DMS 273 treated with DMSO at 0.1 percent for 48 hours (cell line): Measurements from ENCODE around the gene PLVAP.

ENCODE experiments used
- DNase-seq: peaks from one replicate; lab custom pipeline; 2025; lab: John Stamatoyannopoulos, UW

The PLVAP gene

DNA sequence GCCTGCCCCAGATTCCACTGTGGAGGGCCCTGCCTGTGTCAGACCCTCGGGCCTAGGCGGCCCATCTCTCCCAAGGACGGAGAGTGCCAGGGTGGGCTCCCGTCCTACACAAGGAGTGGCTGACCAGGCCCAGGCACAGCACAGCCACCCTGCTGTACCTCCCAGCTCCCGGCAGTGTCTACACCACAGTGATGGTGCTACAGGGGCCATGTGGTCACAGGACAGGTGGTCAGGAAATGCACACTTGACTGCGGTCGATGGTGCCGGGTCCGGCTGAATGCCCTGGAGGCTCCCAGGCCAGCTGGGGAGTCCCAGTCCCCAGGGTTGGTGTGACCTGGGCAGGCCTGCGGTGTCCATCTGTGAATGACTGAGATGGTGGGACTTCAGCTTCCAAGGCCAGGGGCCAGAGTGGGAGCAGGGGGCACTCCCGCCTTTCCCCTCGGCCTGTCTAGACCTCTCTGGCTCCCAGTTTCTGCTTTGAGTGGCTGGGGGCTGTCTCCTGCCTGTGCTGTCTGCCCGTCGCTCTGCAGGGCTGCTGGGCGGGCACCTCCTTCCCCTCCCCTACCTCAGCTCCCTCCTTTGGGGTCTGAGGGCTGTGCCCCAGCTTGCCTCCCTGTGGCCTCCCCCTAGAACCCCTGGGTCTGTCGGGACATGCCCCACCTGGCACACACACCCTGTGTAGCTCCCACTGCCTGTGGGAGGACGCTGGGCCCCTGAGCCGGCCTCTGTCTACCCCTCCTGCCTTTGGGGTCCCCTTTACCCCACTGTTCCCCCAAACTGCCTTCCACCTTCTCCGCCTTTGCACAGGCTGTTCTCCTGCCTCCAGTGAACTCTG, 55.3 kb downstream of the PLVAP start:
- DNase-seq, result no peak

DNA sequence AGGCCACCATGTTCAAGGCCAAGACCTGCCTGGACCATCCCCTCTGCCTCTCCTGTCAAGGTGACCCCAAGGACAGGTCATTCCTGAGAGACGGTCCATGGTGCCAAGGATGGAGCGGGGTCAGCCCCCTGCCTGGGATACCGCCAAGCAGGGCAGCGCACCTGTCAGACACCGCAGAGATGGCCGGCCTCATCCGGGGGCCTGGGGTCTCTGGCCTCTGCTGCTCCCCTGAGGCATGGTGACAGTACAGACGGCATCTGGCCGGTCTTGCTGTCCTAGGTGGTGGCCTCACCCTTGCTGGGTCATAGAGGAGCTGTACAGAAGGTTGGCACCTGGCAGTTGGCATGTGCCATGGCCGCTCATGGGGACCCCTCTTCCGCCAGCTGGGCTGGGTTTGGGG, 56.7 kb downstream of the PLVAP start:
- DNase-seq, result no peak

DNA sequence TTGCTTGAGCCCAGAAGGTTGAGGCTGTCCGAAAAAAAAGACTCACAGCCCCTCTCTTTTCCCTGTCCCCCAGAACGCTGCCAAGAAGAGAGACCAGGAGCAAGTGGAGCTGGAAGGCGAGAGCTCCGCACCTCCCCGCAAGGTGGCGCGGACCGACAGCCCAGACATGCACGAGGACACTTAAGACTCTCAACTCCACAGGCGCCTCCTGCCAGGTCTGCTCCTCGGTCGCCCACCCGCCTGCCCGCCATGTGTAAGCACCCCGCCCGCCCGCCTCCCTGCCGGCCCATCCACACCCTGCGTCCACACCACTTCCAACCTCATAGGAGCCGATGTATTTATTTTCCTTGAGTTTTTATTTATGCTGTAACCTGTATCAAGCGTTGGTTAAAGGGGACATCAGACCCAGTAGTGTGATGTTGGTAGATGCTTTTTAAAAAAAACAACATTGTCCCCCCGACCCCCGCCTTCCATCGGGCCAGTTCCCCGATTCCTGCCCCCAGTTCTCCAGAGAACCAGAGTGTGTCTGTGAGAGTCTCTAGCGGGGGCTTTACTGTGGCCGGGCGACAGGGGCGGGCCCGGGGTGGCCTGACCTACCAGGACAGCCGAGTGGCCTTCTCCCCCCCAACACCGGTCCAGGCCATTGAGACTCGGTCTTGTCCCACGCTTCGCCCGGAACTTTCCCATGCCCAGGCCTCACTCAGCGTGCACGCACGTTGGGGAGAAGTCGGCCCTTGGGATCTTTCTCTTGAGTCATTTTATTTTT, 57.5 kb downstream of the PLVAP start:
- DNase-seq, result no peak

DNA sequence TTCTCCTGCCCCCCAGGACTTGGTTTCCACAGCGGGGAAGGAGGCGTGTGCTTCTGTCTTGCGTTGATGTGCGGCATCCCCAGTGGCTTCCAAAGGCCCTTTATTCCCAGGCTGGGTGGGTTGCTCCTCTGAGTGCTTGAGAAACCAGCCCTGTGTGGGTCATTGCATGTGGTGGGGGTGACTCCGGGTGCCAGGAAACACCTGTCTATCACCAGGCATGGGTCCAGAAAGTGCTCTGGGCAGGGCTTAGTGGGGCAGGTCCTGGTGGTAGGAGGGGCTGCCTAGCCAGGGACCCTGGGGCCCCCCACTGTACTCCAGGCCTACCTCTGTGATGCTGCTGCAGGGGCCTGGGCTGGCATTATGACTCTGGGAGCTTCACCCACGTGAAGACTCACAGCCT, 58.2 kb downstream of the PLVAP start:
- no peak for DNase-seq

DNA sequence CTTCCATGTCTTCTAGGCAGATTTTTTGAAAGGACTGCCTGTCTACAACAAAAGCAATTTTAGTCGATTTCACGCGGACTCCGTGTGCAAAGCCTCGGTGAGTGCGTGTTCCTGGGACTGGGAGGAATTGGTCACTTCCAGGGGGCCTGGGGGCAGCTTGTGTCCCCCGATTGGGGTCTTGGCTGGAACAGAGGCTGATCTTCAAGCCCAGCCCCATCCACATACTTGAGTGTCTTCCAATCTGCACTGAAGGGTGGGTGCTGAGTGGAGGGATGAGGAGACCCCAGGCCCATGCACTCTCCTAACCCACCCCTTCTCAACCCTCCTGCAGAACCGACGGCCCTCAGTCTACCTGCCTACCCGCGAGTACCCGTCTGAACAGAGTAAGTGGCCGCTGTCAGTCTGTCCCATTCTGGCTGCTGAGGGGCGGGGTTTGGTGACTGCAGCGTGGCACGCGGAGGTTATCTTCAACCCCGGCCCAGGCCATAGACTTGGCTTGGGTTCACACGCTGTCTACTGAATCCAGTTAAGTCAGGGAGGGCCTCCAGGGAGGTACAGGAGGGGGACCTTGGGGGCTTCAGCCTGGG, 63.0 kb downstream of the PLVAP start:
- DNase-seq, result no peak

DNA sequence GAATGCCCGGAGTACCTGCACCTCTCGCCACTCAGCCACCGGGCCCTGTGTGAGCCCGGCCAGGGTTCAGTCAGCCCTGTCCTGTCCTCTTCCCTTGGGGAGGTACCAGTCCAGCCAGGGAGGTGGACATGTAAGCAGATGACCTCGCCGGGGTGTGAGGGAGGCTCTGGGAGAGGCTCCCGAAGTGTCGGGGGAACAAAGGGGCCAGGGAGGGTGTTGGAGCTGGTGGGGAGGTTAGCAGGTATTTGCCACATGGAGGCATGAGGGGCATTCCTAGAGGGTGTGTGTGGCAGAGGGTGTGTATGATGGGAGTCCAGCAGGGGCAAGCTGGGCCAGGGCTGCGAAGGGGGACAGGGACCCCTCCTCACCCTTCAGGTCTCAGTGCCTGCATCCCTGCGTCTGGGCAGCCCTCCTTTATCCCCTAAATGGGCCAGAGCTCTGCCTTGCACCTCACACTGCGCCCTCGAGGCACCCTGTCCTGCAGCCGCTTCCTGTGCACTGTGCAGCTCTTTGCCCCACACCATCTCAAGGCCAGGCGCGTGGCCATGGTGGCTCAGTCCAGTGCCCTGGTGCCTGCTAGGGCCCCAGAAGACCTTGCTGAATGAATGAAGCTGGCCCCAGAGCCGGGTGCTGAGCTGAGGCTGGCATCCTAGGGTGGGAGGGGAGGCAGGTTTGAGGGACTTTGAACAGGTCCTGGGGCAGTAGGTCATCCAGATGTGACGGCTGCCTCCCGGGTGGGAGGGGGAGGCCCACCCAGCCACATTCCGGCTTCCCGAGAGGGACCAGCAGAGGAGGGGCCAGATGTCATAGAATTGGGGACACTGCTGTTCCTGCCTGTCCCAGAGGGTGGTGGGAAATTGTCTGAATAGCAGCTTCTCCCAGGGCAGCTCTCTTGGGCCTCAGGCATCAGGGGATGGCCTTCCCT, 64.7 kb downstream of the PLVAP start:
- no peak for DNase-seq

DNA sequence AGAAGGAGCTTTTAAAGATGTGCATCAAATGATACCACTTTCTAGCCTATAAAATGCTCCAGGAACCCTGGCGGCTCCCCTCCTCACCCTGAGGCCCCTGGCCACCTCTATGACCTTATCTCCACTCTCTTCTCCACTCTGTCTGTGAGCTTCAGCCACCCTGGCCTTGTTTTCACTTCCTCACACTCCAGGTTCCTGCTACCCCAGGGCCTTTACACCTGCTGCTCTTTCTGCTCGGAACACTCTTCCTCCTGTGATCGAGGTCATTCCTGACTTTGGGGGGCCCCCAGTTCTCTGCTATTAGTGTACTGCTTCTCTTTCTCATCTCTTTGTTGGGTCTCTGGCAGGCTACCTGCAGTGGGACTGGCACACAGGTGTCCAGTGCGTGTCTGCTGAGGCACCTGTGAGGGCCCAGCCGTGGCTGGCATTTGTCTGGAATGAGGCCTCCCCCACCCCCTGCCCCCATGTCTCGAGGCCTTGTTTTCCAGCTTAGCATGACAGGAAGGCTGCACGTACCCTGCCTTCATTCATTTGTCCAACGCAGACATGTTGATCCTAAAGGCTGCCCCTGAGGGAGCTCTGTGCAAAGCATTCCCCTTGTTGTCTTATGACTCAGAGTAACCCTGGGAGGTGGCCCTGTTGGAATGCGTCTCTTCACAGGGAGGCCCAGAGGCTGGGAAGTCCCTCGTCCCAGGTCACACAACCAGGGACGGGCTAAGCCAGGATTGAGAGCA, 65.5 kb downstream of the PLVAP start:
- no peak for DNase-seq

DNA sequence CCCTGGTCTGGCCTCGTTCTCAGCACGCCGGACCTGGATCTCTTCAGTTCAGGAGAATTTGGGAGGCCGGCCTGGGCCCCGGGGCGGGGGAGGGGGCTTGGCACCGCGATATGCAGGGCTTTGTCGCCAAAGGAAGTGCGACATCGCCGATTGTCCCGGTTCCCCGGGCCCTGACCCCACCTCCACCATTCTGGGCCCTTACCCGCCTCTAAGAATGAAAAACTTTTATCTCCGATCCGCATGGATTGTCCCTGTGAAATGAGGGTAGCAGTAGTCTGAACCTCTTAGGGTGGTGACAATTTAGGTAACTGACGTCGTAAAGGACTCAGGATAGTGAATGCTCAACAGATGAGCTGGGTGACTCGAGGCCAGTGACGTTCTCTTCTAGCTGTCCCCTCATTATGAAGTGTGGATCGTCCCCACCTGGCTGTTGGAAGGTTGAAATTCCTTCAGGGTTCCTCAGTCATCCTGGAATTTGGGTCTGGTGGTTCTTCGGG, 67.1 kb downstream of the PLVAP start:
- no peak for DNase-seq

DNA sequence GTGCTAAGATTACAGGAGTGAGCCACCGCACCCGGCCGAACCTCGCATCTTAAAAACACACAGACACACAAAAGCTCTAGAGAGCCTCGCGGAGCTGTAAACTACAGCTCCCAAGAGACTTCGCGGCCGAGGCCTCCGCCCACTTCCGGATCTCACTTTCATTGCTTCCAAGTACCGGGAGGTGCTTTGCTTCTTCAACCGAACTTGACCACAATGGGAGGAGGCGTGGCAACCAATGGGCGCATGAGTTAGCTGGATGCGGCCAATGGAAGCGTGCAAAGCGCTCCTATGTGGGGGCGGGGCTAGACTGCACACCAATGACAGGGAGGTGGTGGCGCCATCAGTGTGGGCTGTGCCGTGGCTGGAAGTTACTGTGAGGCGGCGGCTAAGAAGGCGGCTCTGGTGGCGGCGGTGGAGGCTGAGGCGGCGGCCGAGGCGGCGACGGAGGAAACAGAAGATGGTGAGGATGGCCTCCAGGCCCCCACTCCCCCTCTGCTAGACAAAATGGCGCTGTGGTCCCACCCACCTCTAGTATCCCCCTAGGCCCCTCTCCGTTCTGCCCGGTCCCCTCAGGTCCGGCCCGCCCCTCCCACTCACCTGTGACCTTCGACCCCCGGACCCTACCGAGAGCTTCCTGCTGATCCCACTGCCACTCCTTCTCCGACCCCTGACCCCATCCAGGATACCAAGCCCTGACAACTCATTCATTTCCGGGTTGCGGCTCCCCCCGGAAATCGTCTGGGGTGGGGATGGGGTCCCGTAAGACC, 67.8 kb downstream of the PLVAP start, which contains the start of gene DDA1:
DDA1 (plus strand) TSS at position 366 of the 767 bp plus-strand sequence; CDS start at position 458, 92 bp downstream.
- DNase-seq, result peak; percentile 99

DNA sequence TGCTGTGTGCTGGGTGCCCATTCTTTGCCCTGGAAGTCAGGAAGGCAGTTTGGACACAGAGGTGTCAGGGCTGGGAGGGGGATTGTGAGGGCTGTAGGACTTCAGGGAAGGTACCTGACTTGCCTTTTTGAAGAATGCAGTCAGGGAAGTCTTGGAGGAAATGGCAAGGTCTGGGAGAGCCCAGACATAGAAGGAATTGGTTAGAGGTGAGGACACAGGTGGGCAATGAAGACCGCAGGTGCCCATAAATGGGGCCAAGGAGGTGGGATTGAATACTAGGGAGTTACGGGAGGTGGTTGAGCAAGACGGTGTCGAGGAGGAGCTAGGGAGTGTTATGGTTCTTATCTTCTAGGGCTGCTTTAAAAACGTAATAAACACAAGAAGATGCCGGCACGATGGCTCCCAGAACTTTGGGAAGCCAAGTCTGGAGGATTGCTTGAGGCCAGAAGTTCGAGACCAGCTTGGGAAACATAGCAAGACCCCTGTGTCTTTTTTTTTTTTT, 69.2 kb downstream of the PLVAP start:
- no peak for DNase-seq

DNA sequence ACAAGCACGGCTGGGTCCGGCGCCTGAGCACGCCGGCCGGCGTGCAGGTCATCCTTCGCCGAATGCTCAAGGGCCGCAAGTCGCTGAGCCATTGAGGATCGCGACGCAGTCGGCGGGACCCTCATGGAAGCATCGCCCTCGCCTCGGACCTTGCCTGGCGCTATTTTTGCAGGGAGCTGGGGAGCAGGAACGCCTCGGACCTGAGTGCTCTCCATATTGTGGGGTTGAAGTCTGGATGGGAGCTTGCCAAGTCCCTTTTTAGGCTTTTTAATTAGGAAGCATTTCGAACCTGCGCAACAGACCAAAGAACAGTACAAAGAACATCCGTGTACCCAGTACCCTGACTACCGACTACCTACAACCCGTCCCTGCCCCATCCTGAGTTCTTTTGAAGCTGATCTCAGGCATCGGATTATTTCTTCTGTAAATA, 70.8 kb downstream of the PLVAP start:
- no peak for DNase-seq

DNA sequence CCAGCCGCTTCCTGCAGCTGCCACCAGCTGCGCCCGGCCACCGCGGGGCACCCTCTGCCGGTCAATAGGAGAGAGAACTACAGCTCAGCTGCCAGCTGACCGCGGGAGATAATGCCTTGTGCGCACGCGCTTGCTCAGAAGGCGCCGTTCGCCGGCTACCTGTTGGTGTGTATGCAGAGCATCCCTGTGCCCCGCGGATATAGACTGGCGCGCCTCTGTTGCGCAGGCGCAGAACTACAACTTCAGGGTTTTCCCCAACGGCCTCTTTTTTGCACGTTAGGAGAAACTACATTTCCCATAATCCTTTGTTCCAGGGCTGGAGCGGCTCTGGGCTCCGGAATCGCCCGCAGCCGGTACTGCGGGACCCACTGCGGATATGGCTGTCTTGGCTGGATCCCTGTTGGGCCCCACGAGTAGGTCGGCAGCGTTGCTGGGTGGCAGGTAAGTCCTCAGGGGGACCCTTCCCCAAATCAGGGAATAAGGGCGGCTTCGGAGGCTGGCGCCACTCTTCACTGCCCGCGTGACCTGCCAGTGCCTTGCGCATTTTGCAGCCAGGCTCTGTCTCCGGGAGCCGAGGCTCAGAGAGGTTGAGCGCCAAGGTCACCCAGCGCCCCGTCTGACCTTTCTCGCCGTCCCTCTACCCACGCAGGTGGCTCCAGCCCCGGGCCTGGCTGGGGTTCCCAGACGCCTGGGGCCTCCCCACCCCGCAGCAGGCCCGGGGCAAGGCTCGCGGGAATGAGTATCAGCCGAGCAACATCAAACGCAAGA, 71.4 kb downstream of the PLVAP start, which contains the start of gene MRPL34:
MRPL34 (plus strand) TSS at position 356 of the 768 bp plus-strand sequence; CDS start at position 377, 21 bp downstream.
- DNase-seq, result peak; percentile 99

DNA sequence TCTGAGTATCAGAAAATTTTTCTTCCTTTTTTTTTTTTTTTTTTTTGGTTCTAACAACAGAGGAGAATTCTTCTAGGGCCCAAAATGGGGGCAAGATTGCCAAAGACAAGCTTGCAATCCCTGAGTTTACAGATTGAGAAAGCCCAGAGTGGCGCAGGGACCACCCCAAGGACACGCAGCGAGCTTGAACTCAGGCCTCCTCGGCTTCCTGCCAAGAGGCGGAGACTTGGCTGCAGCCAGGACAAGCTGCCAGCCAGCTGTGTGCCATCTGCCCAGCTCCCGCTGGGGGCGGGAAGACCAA, 72.0 kb downstream of the PLVAP start:
- DNase-seq, result no peak

DNA sequence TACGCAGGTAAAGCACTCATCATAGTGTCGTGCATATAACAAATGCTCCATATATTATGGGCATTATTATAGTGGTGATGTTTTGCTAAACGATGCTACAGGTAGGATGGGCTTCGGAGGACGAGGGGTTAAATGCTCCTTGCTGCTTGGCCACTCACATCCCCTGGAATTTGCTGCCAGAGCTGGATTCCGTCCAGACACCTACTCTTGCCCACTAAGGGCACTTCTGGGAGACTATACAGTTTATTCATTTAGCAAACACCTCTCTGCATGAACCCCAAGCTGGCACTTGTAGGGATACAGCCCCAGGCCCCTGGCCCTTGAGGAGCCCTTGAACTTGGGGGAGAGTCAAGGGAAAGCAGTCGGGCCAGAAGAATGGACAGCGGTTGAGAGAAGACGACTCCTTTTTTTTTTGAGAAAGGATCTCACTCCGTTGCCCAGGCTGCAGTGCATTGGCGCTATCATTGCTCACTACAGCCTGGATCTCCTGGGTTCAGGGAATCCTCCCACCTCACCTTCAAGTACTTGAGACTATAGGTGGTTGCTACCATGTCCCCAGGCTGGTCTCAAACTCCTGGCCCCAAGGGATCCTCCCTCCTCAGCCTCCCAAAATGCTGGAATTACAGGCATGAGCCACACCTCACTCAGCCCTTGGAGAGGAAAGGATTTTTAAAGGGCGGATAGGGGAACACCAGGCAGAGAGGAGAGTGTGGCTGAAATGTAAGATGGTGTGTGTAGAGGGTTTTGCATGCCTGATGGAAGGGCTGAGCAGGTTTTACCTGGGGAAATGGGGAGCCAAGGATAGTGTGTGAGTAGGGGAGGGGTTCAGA, 72.5 kb downstream of the PLVAP start:
- DNase-seq, result no peak

DNA sequence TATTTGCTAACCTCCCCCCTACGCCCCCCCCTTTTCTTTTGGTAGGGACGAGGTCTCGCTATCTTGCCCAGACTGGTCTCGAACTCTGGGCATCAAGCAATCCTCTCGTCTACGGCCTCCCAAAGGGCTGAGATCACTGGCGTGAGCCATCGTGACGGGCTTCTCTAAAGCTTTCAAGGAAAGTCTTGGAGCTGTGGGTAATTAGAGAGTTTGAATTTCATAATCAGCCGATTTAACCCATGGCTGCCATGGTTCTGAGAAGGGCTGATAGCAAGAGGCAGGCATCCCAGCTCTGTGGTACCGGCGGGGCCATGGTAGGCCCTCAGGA, 73.2 kb downstream of the PLVAP start:
- DNase-seq, result no peak

DNA sequence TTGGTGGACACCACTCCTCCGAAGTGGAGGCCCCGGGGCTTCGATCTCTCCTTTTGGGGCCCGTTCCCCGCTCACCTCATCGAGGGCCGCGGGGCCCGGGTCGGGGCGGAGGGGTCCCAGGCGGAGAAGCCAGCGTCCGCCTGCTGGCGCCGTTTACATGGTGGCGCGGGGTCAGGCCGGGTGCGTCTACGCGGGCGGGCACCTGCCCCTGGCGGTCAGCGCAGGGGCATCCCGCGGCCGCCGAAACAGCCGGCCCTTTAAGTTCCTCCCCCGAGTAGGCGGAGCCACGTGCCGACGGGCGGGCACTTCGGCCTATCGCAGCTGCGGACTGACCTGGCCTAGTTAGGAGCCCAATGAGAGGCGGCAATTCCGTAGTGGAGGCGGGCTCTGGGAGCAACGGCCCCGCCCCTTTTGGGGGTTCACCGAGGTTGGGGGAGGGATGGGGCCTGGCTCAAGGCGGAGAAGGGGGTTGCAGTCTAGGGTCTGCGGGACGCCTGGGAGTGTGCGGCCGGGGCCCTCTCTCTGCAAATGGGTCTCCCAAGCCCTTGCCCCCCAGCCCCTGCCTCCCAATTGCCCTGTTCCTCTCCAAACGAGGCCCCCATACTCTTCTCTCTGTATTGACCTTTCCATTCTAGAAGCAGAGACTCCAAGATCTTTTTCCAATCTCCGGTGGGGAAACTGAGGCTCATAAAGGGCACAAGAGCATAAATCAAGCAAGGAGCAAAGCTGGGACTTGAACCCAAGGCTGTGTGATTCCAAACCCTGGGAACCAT, 73.8 kb downstream of the PLVAP start, which contains the start of gene ABHD8:
ABHD8 (minus strand) TSS at position 259 of the 773 bp plus-strand sequence. CDS start 1,809 bp downstream, outside the sequence.
- DNase-seq, result peak; percentile 77

DNA sequence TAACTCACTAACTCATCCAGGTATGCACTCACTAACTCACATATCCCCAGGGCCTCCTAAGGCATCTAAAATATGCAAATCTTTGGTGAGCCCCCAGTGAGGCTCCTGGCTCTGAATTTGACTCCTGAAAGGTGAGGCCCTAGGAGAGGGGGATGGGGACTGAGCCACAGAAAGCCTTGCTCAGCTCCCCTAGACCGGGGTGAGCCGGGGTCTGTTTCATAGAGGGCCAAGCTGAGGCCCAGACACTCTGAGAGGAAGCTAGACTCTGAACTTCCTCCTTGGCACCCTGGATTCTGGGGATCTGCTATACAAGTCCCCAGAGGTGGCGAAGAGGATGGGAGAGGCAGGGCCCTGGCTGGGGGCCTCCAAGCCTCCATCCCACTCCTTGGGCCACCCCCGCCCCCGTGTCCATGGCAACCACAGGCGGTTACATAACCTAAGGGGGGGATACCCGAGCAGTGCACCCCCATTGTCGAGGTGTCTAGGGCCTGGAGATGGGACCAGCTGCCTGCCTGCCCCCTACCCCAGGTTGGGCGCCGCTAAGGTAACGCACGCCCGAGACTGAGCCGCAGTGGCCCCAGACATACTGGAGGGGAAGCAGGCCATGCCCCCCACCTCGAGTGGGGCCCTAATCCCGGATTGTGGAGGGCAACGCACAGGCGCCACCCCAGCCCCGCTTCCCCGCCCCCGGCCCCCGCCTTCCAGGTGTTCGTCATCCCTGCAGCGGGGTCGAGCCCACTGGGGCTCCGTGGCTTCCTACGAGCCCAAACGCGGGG, 74.6 kb downstream of the PLVAP start:
- no peak for DNase-seq
